Tibial nerve (tissue), 3 donors: ENCODE results near the gene BRIP1.

Experiments
- CTCF ChIP-seq, 5 experiments: fragments of 200-600 bp in 3 of 5; fragments of 450-650 bp in 2 of 5; sonication (generic) in 3 of 5; IDR thresholded peaks; one replicate each; pipeline ENCODE4 v1.5.1; 2016 to 2019; ENCODE audit warnings: antibody characterized with exemption in 5 of 5, mild to moderate bottlenecking in 3 of 5, moderate library complexity in 2 of 5
- POLR2A ChIP-seq, 2 donors: fragments of 450-650 bp; IDR thresholded peaks; one replicate each; pipeline ENCODE4 v1.6.1; 2017; ENCODE audit warnings: antibody characterized with exemption in 2 of 2, mild to moderate bottlenecking in 2 of 2, moderate library complexity in 2 of 2

GRCh38 chr17:61908292-61909037, 45.1 kb upstream of the BRIP1 start:
- TF ChIP-seq CTCF (IDR thresholded peaks at IDR 0.05) (no peak), POLR2A (IDR thresholded peaks at IDR 0.05) (no peak)
